ENCODE data around the gene ITGB2.
"Not testable (repeated sequence)": the region's sequence is repeated elsewhere in the genome, so short reads cannot be mapped to it uniquely, and the experiment has no call there.

ITGB2 gene

DNA sequence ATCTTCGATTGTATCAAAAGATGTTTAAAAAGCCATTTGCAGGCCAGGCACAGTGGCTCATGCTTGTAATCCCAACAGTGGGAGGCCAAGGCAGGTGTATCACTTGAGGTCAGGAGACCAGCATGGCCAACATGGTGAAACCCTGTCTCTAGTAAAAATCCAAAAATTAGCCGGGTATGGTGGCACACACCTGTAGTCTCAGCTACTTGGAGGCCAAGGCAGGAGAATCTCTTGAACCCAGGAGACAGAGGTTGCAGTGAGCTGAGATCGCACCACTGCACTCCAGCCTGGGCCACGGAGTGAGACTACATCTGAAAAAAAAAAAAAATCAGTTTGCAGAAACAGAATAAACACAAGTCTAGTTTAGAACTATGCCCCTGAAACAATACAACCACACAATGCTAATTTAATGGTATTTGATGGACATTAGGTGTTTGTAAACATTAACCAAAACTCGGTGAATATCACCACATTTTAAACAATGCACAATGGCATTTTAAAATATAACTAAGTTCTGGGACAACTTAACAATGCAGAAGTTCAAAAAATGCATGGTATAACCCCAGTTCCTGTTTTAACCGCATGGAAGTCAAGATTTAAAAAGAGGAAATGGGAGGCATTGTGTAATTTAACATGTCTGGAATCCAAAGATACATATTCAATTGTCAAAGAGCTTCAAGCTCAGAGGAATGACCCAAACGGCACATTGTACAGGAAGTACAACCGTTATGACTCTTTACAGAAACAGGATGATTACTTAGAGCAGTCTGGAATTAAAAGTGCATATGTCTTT, 40.1 kb downstream of the ITGB2 start:
- TF ChIP-seq, protein P1, sequence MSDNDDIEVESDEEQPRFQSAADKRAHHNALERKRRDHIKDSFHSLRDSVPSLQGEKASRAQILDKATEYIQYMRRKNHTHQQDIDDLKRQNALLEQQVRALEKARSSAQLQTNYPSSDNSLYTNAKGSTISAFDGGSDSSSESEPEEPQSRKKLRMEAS (IDR thresholded peaks at IDR 0.05; ENCODE audit: low read depth, low read length), result peak; percentile 80
- TF ChIP-seq MYC (IDR thresholded peaks at IDR 0.05; ENCODE audit: low read depth, low read length), result peak; percentile 86
- no peak for TF ChIP-seq POLR2A (IDR thresholded peaks at IDR 0.05; ENCODE audit: extremely low read depth, insufficient read length)
- H3K4me3 ChIP-seq (ENCODE audit: low read depth, low read length), result peak overlapping the region; percentile 16
- peak; percentile 94 for DNase-seq (ENCODE audit: low read depth)

DNA sequence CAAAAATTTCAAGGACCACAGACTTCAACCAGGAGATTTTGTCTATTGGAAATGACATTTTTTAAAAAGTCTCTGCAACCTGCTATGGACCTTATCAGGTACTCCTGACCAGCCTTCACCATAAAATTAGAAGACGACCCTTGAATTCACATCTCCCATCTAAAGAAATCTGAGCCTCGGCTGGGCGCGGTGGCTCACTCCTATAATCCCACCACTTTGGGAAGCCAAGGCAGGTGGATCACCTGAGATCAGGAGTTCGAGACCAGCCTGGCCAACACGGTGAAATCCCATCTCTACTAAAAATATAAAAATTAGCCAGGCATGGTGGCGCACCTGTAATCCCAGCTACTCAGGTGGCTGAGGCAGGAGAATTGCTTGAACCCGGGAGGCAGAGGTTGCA, 41.5 kb downstream of the ITGB2 start:
- H3K4me3 ChIP-seq (ENCODE audit: low read depth, low read length); DNase-seq (ENCODE audit: low read depth): not testable (repeated sequence)

GRCh38 chr21:44878053-44878982, 42.4 kb downstream of the ITGB2 start:
- TF ChIP-seq, protein P2, sequence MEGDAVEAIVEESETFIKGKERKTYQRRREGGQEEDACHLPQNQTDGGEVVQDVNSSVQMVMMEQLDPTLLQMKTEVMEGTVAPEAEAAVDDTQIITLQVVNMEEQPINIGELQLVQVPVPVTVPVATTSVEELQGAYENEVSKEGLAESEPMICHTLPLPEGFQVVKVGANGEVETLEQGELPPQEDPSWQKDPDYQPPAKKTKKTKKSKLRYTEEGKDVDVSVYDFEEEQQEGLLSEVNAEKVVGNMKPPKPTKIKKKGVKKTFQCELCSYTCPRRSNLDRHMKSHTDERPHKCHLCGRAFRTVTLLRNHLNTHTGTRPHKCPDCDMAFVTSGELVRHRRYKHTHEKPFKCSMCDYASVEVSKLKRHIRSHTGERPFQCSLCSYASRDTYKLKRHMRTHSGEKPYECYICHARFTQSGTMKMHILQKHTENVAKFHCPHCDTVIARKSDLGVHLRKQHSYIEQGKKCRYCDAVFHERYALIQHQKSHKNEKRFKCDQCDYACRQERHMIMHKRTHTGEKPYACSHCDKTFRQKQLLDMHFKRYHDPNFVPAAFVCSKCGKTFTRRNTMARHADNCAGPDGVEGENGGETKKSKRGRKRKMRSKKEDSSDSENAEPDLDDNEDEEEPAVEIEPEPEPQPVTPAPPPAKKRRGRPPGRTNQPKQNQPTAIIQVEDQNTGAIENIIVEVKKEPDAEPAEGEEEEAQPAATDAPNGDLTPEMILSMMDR (IDR thresholded peaks at IDR 0.05; ENCODE audit: low read depth, low read length), result no peak
- TF ChIP-seq POLR2A (IDR thresholded peaks at IDR 0.05; ENCODE audit: extremely low read depth, insufficient read length), result no peak
- TF ChIP-seq, protein P1 (IDR thresholded peaks at IDR 0.05; ENCODE audit: low read depth, low read length), result no peak
- TF ChIP-seq MYC (IDR thresholded peaks at IDR 0.05; ENCODE audit: low read depth, low read length), result no peak
- no peak overlapping the region for H3K4me3 ChIP-seq (ENCODE audit: low read depth, low read length)
- DNase-seq (ENCODE audit: low read depth), result peak; percentile 85

DNA sequence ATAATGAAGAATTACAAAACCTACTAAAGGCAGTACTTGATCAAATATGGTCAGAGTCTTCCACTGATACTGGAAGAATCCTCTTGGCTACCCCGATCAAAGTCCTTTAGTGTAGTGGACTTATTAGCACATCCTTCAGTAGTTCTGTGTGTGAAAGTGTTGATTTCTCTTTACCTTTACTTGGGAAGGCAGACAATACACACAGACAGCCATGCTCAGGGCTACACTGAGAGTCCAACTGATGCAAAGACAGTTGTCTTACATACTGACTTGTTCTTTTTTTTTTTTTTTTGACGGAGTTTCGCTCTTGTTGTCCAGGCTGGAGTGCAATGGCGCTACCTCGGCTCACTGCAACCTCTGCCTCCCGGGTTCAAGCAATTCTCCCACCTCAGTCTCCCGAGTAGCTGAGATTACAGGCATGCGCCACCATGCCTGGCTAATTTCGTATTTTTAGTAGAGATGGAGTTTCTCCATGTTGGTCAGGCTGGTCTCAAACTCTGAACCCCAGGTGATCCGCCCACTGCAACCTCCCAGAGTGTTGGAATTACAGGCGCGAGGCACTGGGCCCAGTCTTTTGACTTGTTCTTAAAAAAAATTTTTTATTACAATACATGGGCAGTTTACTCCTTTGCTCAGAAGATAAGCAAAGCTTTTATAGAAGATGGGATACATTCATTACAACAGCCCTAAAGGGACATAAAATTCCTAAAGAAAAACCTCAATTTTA, 43.7 kb downstream of the ITGB2 start:
- TF ChIP-seq POLR2A (IDR thresholded peaks at IDR 0.05; ENCODE audit: extremely low read depth, insufficient read length), result no peak
- H3K4me3 ChIP-seq (ENCODE audit: low read depth, low read length), result no peak overlapping the region
- DNase-seq (ENCODE audit: low read depth), result no peak

- no peak overlapping the region for H3K4me3 ChIP-seq (ENCODE audit: low read depth, low read length)
- peak; percentile 74 for DNase-seq (ENCODE audit: low read depth)
These were observed 45.4 kb downstream of the ITGB2 start for GRCh38 chr21:44875316-44875700.

DNA sequence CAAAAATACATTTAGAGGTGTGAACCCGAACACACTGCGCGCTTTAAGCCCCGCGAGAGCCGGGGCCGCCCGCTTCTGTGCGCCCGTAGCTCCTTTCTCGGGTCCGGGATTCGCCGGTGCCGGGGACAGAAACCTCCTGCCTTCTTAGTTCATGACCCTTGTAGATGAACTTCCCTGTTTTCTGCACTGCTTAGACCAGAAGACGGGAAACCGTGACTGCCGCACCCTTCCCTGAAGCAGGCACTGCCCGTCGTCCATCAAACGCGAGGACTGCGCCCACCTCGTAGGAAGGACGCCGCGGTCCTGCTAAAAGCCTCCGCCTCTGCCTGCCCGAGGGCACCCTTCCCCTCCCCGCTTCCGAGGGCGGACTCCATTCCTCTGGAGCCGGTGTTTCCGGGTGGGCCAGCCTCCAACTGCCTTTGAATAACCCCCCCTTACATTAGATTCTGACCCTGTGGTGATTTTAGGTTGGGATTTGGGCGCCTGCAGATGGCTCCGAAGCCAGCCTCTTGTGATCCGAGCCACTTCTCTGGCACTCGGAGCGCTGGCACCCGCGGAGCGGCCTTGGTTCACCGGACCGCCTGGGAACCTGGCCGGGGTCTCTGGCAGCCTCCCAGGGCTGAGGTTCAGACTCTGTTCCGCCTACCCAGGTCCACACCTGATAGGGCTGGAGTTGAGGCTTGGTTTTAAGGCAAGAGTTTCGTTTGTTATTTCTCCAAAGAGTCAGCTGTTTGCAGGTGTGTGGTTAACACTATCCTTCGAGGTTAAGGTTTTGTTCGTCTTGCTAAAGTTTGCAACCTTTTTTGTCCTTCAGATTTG, 46.0 kb downstream of the ITGB2 start:
- TF ChIP-seq POLR2A (IDR thresholded peaks at IDR 0.05; ENCODE audit: extremely low read depth, insufficient read length), result no peak
- TF ChIP-seq, protein P1 (IDR thresholded peaks at IDR 0.05; ENCODE audit: low read depth, low read length), result no peak
- peak overlapping the region; percentile 51 for H3K4me3 ChIP-seq (ENCODE audit: low read depth, low read length)
- peak; percentile 50 for DNase-seq (ENCODE audit: low read depth)

More at GRCh38 chr21:44875316-44875700, 45.4 kb downstream of the ITGB2 start:
- TF ChIP-seq, protein P1 (IDR thresholded peaks at IDR 0.05; ENCODE audit: low read depth, low read length), result no peak
- TF ChIP-seq POLR2A (IDR thresholded peaks at IDR 0.05; ENCODE audit: extremely low read depth, insufficient read length) (no peak), MYC (IDR thresholded peaks at IDR 0.05; ENCODE audit: low read depth, low read length) (no peak)
- TF ChIP-seq, protein P2 (IDR thresholded peaks at IDR 0.05; ENCODE audit: low read depth, low read length), result no peak

DNA sequence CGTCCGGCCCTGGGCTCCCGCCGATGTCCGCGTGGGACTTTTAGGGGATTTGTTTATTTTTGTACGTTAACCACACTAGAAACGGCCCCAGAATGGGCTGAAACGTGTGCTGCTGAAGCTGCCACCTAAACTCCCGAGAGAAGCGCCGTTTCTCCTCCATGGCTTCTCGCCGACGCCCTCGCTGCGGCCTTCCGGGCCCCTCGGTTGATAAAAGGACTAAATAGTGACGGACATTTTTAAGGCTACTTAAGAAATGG, 46.5 kb downstream of the ITGB2 start:
- DNase-seq (ENCODE audit: low read depth), result no peak
- TF ChIP-seq POLR2A (IDR thresholded peaks at IDR 0.05; ENCODE audit: extremely low read depth, insufficient read length) (no peak), MYC (IDR thresholded peaks at IDR 0.05; ENCODE audit: low read depth, low read length) (no peak)
- TF ChIP-seq, protein P2 (IDR thresholded peaks at IDR 0.05; ENCODE audit: low read depth, low read length), result no peak
- TF ChIP-seq, protein P1 (IDR thresholded peaks at IDR 0.05; ENCODE audit: low read depth, low read length), result no peak
- peak overlapping the region; percentile 51 for H3K4me3 ChIP-seq (ENCODE audit: low read depth, low read length)

Measured in NB4 (cell line).